Stimulated activated CD8-positive, alpha-beta memory T cell treated with anti-CD3 and anti-CD28 coated beads, Interleukin-15, amount 100 ng/mL, for 4 hours (primary cell): Measurements from ENCODE around the gene NELFA.

Experiments
- DNase-seq, 2 donors: peaks; one replicate each; pipeline ENCODE4 v3.0.0-alpha.2; 2020; ENCODE audit warnings: low read depth in 2 of 2

NELFA gene

GRCh38 chr4:1937550-1937949 is 71.2 kb downstream of the NELFA start:
- DNase-seq: no peak

- no peak for DNase-seq
These were observed 75.1 kb downstream of the NELFA start for GRCh38 chr4:1933700-1934099.

GRCh38 chr4:1932736-1933135 is 76.0 kb downstream of the NELFA start:
- DNase-seq: no peak
